OCI-LY3 (cell line): ENCODE results near the gene TTYH2.

Experiments used
- EZH2phosphoT487 ChIP-seq: fragments of 200-600 bp; shearing (Covaris generic); IDR thresholded peaks from 2 replicates; pipeline ENCODE4 v1.6.1; 2018; ENCODE audit warnings: antibody characterized with exemption, mixed run types, low read depth
- TF ChIP-seq, protein P1 (sequence below): fragments of 200-600, 300-600 bp; sonication (generic); IDR thresholded peaks from 2 replicates; pipeline ENCODE4 v1.5.1; 2014; ENCODE audit warnings: antibody characterized with exemption, low read length, low read depth

DNA sequence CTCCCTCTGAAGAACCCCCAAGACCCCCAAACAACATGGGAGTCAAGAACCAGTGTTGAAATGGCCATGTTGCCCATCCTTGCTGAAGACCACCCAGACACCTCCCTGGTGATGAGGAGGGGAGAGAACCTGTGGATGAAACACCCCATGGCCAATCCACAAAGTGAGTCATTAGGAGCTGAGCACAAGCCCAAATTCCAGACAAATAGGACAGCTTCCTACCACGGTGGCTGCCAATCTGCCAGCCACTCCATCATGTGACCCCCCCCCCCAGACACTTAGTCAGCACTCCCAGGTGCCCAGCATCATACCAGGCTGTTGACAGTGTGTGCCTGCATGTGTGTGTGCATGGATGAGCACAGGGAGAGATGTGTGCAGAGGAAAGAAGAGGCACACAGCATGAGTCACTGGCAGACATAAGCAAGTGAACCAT is 36.3 kb upstream of the TTYH2 start:
- TF ChIP-seq, protein P1, sequence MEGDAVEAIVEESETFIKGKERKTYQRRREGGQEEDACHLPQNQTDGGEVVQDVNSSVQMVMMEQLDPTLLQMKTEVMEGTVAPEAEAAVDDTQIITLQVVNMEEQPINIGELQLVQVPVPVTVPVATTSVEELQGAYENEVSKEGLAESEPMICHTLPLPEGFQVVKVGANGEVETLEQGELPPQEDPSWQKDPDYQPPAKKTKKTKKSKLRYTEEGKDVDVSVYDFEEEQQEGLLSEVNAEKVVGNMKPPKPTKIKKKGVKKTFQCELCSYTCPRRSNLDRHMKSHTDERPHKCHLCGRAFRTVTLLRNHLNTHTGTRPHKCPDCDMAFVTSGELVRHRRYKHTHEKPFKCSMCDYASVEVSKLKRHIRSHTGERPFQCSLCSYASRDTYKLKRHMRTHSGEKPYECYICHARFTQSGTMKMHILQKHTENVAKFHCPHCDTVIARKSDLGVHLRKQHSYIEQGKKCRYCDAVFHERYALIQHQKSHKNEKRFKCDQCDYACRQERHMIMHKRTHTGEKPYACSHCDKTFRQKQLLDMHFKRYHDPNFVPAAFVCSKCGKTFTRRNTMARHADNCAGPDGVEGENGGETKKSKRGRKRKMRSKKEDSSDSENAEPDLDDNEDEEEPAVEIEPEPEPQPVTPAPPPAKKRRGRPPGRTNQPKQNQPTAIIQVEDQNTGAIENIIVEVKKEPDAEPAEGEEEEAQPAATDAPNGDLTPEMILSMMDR, result no peak
- TF ChIP-seq EZH2phosphoT487, result no peak
